ENCODE results near the gene HIGD1A.

Gene HIGD1A

DNA sequence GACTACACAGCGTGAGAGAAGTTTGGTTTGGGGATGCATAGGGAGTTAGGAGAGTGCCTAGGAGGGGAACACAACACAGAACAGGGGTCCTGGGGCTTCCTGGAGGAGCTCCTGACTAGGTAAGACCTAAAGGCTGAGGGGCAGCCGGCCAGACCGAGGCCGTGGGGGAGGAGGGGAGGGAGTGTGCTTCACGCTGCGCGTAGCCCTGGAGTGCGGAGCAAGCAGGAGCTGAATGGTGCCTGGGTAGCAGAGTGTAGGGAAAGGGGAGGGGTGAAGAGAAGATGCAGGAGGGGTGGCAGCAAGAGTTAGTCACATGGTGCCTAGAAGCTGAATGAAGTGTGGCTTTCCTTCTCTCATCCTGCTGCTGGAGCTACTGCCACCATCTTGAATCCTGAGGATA lies 69.3 kb downstream of the HIGD1A start:
- no peak for ATAC-seq
- TF ChIP-seq TOX (CRISPR knock-in tag; IDR thresholded peaks at IDR 0.05; ENCODE audit: borderline replicate concordance) (no peak), ARNTL (CRISPR knock-in tag; IDR thresholded peaks at IDR 0.05; ENCODE audit: borderline replicate concordance, low read depth) (no peak), RARB (CRISPR knock-in tag; IDR thresholded peaks at IDR 0.05) (no peak), SNAI2 (CRISPR knock-in tag; IDR thresholded peaks at IDR 0.05) (no peak), PPARA (CRISPR knock-in tag; IDR thresholded peaks at IDR 0.05; ENCODE audit: borderline replicate concordance) (no peak), ZNF8 (CRISPR knock-in tag; IDR thresholded peaks at IDR 0.05) (no peak), ESRRG (CRISPR knock-in tag; IDR thresholded peaks at IDR 0.05) (no peak), BACH2 (CRISPR knock-in tag; IDR thresholded peaks at IDR 0.05; ENCODE audit: borderline replicate concordance) (no peak), ZNF565 (CRISPR knock-in tag; conservative IDR thresholded peaks at IDR 0.05; ENCODE audit: low read depth) (no peak), ISL1 (CRISPR knock-in tag; IDR thresholded peaks at IDR 0.05) (no peak), ZFP30 (CRISPR knock-in tag; IDR thresholded peaks at IDR 0.05) (no peak), ZC3H10 (CRISPR knock-in tag; IDR thresholded peaks at IDR 0.05) (no peak), GLIS3 (CRISPR knock-in tag; IDR thresholded peaks at IDR 0.05) (no peak), ZFP3 (CRISPR knock-in tag; IDR thresholded peaks at IDR 0.05) (no peak), ZNF70 (CRISPR knock-in tag; IDR thresholded peaks at IDR 0.05) (no peak), OSR1 (CRISPR knock-in tag; IDR thresholded peaks at IDR 0.05) (no peak)
- TF ChIP-seq, protein P1, sequence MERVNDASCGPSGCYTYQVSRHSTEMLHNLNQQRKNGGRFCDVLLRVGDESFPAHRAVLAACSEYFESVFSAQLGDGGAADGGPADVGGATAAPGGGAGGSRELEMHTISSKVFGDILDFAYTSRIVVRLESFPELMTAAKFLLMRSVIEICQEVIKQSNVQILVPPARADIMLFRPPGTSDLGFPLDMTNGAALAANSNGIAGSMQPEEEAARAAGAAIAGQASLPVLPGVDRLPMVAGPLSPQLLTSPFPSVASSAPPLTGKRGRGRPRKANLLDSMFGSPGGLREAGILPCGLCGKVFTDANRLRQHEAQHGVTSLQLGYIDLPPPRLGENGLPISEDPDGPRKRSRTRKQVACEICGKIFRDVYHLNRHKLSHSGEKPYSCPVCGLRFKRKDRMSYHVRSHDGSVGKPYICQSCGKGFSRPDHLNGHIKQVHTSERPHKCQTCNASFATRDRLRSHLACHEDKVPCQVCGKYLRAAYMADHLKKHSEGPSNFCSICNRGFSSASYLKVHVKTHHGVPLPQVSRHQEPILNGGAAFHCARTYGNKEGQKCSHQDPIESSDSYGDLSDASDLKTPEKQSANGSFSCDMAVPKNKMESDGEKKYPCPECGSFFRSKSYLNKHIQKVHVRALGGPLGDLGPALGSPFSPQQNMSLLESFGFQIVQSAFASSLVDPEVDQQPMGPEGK (CRISPR knock-in tag; IDR thresholded peaks at IDR 0.05; ENCODE audit: borderline replicate concordance): no peak
- TF ChIP-seq, protein P2, sequence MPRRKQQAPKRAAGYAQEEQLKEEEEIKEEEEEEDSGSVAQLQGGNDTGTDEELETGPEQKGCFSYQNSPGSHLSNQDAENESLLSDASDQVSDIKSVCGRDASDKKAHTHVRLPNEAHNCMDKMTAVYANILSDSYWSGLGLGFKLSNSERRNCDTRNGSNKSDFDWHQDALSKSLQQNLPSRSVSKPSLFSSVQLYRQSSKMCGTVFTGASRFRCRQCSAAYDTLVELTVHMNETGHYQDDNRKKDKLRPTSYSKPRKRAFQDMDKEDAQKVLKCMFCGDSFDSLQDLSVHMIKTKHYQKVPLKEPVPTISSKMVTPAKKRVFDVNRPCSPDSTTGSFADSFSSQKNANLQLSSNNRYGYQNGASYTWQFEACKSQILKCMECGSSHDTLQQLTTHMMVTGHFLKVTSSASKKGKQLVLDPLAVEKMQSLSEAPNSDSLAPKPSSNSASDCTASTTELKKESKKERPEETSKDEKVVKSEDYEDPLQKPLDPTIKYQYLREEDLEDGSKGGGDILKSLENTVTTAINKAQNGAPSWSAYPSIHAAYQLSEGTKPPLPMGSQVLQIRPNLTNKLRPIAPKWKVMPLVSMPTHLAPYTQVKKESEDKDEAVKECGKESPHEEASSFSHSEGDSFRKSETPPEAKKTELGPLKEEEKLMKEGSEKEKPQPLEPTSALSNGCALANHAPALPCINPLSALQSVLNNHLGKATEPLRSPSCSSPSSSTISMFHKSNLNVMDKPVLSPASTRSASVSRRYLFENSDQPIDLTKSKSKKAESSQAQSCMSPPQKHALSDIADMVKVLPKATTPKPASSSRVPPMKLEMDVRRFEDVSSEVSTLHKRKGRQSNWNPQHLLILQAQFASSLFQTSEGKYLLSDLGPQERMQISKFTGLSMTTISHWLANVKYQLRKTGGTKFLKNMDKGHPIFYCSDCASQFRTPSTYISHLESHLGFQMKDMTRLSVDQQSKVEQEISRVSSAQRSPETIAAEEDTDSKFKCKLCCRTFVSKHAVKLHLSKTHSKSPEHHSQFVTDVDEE (CRISPR knock-in tag; IDR thresholded peaks at IDR 0.05): no peak
- TF ChIP-seq, protein P3, sequence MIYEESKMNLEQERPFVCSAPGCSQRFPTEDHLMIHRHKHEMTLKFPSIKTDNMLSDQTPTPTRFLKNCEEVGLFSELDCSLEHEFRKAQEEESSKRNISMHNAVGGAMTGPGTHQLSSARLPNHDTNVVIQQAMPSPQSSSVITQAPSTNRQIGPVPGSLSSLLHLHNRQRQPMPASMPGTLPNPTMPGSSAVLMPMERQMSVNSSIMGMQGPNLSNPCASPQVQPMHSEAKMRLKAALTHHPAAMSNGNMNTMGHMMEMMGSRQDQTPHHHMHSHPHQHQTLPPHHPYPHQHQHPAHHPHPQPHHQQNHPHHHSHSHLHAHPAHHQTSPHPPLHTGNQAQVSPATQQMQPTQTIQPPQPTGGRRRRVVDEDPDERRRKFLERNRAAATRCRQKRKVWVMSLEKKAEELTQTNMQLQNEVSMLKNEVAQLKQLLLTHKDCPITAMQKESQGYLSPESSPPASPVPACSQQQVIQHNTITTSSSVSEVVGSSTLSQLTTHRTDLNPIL (CRISPR knock-in tag; IDR thresholded peaks at IDR 0.05; ENCODE audit: low read depth): no peak
- TF ChIP-seq, protein P4, sequence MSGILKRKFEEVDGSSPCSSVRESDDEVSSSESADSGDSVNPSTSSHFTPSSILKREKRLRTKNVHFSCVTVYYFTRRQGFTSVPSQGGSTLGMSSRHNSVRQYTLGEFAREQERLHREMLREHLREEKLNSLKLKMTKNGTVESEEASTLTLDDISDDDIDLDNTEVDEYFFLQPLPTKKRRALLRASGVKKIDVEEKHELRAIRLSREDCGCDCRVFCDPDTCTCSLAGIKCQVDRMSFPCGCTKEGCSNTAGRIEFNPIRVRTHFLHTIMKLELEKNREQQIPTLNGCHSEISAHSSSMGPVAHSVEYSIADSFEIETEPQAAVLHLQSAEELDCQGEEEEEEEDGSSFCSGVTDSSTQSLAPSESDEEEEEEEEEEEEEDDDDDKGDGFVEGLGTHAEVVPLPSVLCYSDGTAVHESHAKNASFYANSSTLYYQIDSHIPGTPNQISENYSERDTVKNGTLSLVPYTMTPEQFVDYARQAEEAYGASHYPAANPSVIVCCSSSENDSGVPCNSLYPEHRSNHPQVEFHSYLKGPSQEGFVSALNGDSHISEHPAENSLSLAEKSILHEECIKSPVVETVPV (CRISPR knock-in tag; IDR thresholded peaks at IDR 0.05): no peak

- ATAC-seq: no peak
- TF ChIP-seq OSR1 (CRISPR knock-in tag; IDR thresholded peaks at IDR 0.05) (no peak), ARNTL (CRISPR knock-in tag; IDR thresholded peaks at IDR 0.05; ENCODE audit: borderline replicate concordance, low read depth) (no peak), RARB (CRISPR knock-in tag; IDR thresholded peaks at IDR 0.05) (no peak), CSDC2 (CRISPR knock-in tag; IDR thresholded peaks at IDR 0.05) (no peak), PPARA (CRISPR knock-in tag; IDR thresholded peaks at IDR 0.05; ENCODE audit: borderline replicate concordance) (no peak), SNAI2 (CRISPR knock-in tag; IDR thresholded peaks at IDR 0.05) (no peak), ESRRG (CRISPR knock-in tag; IDR thresholded peaks at IDR 0.05) (no peak), BACH2 (CRISPR knock-in tag; IDR thresholded peaks at IDR 0.05; ENCODE audit: borderline replicate concordance) (no peak)
- TF ChIP-seq, protein P2 (CRISPR knock-in tag; IDR thresholded peaks at IDR 0.05): no peak
- TF ChIP-seq, protein P3 (CRISPR knock-in tag; IDR thresholded peaks at IDR 0.05; ENCODE audit: low read depth): no peak
- TF ChIP-seq, protein P1 (CRISPR knock-in tag; IDR thresholded peaks at IDR 0.05; ENCODE audit: borderline replicate concordance): no peak
Measured at GRCh38 chr3:42734263-42734860, 69.9 kb downstream of the HIGD1A start.
